SU-DHL-6 (cell line): ENCODE measurements around the gene TNS3.

Experiments
- H2AFZ ChIP-seq: fragments of 200-600 bp; sonication (generic); 2 replicates; pipeline ENCODE4 v1.6.1; 2014; ENCODE audit warnings: low read depth, mild to moderate bottlenecking, moderate library complexity, mixed read lengths, antibody characterized with exemption, low read length; ENCODE audit not compliant: severe bottlenecking
- H3F3A ChIP-seq: fragments of 200-600 bp; shearing (Covaris generic); 2 replicates; pipeline ENCODE4 v1.6.0; 2016; ENCODE audit warnings: antibody characterized with exemption, mild to moderate bottlenecking; ENCODE audit not compliant: insufficient read depth
- H3K27ac ChIP-seq: fragments of 200-600 bp; sonication (generic); 2 replicates; pipeline ENCODE4 v1.5.1; 2016; ENCODE audit warnings: low read depth, mild to moderate bottlenecking, low read length, moderate library complexity, mixed read lengths
- H3K27me3 ChIP-seq: fragments of 200-600 bp; sonication (generic), shearing (Covaris generic); 2 replicates; pipeline ENCODE4 v1.6.0; 2014; ENCODE audit warnings: mild to moderate bottlenecking, low read length
- H3K36me3 ChIP-seq: fragments of 200-600 bp; sonication (generic); 2 replicates; pipeline ENCODE4 v1.6.1; 2014; ENCODE audit warnings: mild to moderate bottlenecking, low read length, mixed read lengths
- H3K4me2 ChIP-seq: fragments of 300-600, 200-600 bp; shearing (Covaris generic), sonication (generic); 2 replicates; pipeline ENCODE4 v1.6.0; 2014; ENCODE audit warnings: low read length, low read depth, mild to moderate bottlenecking; ENCODE audit not compliant: poor library complexity, severe bottlenecking
- H3K4me3 ChIP-seq: fragments of 200-600 bp; sonication (generic); 2 replicates; pipeline ENCODE4 v1.5.1; 2014; ENCODE audit warnings: antibody characterized with exemption, low read length, mild to moderate bottlenecking, mixed read lengths; ENCODE audit not compliant: insufficient read depth, poor library complexity, severe bottlenecking
- H3K79me2 ChIP-seq: fragments of 200-600 bp; sonication (generic); 2 replicates; pipeline ENCODE4 v1.6.1; 2014; ENCODE audit warnings: mild to moderate bottlenecking, low read length, moderate library complexity; ENCODE audit not compliant: insufficient read depth
- H3K9ac ChIP-seq: fragments of 200-600 bp; sonication (generic); 2 replicates; pipeline ENCODE4 v1.7.0; 2014; ENCODE audit warnings: mild to moderate bottlenecking, low read length
- H3K9me2 ChIP-seq: fragments of 200-600 bp; sonication (generic); replicated peaks from 2 replicates; pipeline ENCODE4 v1.6.1; 2014; ENCODE audit warnings: low read length; ENCODE audit not compliant: insufficient read depth
- H3K9me3 ChIP-seq: fragments of 200-600 bp; sonication (generic); 2 replicates; pipeline ENCODE4 v1.6.1; 2014; ENCODE audit warnings: low read length, mixed read lengths; ENCODE audit not compliant: insufficient read depth
- H4K20me1 ChIP-seq: fragments of 200-600 bp; sonication (generic); 2 replicates; pipeline ENCODE4 v1.6.1; 2014; ENCODE audit warnings: low read depth, mild to moderate bottlenecking, antibody characterized with exemption, low read length, moderate library complexity, mixed read lengths
- EZH2phosphoT487 ChIP-seq: fragments of 200-600 bp; sonication (generic), shearing (Covaris generic); conservative IDR thresholded peaks from 2 replicates; pipeline ENCODE4 v1.6.1; 2018; ENCODE audit warnings: mild to moderate bottlenecking, antibody characterized with exemption, low read length, moderate library complexity, mixed read lengths
- TF ChIP-seq, protein P1 (sequence below): fragments of 200-600 bp; sonication (generic); IDR thresholded peaks from one replicate; pipeline ENCODE4 v1.5.1; 2017; ENCODE audit warnings: antibody characterized with exemption, mild to moderate bottlenecking, low read length, moderate library complexity; ENCODE audit not compliant: insufficient read depth, poor library complexity, severe bottlenecking

The TNS3 gene

DNA sequence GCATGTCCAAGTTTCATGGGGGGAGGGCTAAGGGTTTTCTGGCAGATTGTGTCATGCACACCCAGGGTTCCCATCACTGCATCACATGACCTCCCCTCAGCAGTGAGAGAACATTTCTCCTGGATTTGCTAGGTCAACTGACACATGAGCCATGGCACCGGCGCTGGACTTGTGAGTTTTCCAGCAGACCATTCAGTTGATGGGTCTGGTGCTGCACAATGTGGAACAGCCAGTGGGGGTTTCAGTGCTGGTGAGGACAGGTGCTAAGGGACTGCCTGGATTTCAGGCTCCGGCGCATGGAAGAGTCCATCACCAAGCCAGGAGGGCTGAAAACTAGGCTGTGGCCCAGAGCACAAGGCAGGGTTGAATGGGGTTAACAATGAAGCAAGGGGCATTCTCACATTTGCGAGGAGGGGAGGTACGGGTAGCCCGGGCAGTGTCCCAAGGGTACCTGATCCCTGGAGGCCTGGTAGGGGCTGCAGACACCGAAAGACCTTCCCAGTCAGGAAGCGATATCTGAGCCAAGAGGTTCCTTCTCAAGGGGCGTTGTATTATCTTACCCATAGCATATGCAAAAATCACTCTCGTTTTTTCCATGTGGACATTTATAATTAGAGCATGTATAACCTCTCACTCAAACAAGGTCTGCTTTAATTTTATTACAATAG, 203.0 kb downstream of the TNS3 start:
- H3K27me3 ChIP-seq = no peaks in the 10 kb centered on the region
- H3K9me3 ChIP-seq = no peaks in the 10 kb centered on the region
- H3K9ac ChIP-seq = no peak overlapping the region
- no peaks in the 10 kb centered on the region for H3K79me2 ChIP-seq
- no peaks in the 10 kb centered on the region for H3K36me3 ChIP-seq
- H4K20me1 ChIP-seq = no peaks in the 10 kb centered on the region
- H3F3A ChIP-seq = no peaks in the 10 kb centered on the region
- H3K9me2 ChIP-seq = no peaks in the 10 kb centered on the region
- TF ChIP-seq EZH2phosphoT487 = no peak
- TF ChIP-seq, protein P1, sequence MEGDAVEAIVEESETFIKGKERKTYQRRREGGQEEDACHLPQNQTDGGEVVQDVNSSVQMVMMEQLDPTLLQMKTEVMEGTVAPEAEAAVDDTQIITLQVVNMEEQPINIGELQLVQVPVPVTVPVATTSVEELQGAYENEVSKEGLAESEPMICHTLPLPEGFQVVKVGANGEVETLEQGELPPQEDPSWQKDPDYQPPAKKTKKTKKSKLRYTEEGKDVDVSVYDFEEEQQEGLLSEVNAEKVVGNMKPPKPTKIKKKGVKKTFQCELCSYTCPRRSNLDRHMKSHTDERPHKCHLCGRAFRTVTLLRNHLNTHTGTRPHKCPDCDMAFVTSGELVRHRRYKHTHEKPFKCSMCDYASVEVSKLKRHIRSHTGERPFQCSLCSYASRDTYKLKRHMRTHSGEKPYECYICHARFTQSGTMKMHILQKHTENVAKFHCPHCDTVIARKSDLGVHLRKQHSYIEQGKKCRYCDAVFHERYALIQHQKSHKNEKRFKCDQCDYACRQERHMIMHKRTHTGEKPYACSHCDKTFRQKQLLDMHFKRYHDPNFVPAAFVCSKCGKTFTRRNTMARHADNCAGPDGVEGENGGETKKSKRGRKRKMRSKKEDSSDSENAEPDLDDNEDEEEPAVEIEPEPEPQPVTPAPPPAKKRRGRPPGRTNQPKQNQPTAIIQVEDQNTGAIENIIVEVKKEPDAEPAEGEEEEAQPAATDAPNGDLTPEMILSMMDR = no peak
- no peak overlapping the region for H2AFZ ChIP-seq
- no peak overlapping the region for H3K27ac ChIP-seq
- H3K4me2 ChIP-seq = no peak overlapping the region
- H3K4me3 ChIP-seq = no peak overlapping the region

DNA sequence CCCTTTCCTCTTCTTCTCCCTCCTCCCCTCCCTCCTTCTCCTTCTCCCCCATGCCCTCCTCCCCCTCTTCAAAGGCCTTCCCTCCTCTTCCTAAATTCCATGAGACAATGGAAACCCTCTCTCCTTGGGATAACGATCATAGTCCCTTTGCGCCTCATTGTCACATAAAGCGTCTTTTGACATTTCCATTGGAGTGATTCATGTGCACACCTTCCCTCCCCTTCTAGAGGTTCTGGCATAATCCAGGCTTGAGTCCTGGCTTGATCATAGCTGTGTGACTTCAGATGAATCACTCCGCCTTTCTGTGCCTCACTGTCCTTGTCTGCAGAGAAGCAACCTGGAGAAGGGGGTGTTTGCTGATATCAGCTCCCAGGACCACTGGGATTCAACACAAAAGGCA, 204.2 kb downstream of the TNS3 start:
- H3K4me3 ChIP-seq = no peak overlapping the region
- H3K36me3 ChIP-seq = no peaks in the 10 kb centered on the region
- H3F3A ChIP-seq = no peaks in the 10 kb centered on the region
- H3K27me3 ChIP-seq = no peaks in the 10 kb centered on the region
- no peaks in the 10 kb centered on the region for H3K79me2 ChIP-seq
- no peak overlapping the region for H2AFZ ChIP-seq
- no peak overlapping the region for H3K4me2 ChIP-seq
- H3K9me2 ChIP-seq = no peaks in the 10 kb centered on the region
- no peak for TF ChIP-seq EZH2phosphoT487
- TF ChIP-seq, protein P1 = no peak
- H3K27ac ChIP-seq = no peak overlapping the region
- no peaks in the 10 kb centered on the region for H3K9me3 ChIP-seq
- no peak overlapping the region for H3K9ac ChIP-seq
- H4K20me1 ChIP-seq = no peaks in the 10 kb centered on the region

DNA sequence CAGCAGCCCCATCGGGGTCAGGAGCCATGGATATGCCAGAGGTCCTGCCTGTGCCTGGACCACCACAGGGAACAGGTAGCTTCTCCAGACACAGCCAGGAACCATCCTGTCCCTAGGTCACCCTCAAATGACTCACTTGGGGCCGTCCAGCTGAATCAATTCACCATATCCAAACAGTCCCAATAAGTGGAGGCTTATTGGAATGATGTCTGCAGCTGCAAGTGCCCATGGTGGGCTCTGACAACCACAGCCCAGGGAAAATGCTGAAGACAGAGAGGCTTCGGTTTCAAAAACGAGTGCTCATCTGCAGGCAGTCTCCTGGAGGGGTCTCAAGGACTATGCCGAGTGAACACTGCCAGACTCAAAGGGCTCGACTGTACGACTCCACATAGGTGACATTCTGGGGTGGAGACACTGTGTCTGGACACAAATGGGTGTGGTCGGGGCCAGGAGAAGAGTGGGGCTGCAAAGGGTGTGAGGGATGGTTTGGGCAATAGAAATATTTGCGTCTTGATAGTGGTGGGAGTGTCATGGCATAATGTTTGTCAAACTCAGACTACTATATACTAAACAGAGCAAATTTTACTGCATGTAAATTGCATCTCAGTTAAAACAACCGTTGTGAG, 204.8 kb downstream of the TNS3 start:
- Histone ChIP-seq H3K9ac (no peak overlapping the region), H4K20me1 (no peaks in the 10 kb centered on the region), H3K27ac (no peak overlapping the region), H3K27me3 (no peaks in the 10 kb centered on the region), H3K36me3 (no peaks in the 10 kb centered on the region), H3F3A (no peaks in the 10 kb centered on the region), H2AFZ (no peak overlapping the region), H3K9me3 (no peaks in the 10 kb centered on the region), H3K9me2 (no peaks in the 10 kb centered on the region), H3K4me2 (no peak overlapping the region), H3K79me2 (no peaks in the 10 kb centered on the region), H3K4me3 (no peak overlapping the region)
- TF ChIP-seq EZH2phosphoT487 = no peak
- TF ChIP-seq, protein P1 = no peak
